Measurements from ENCODE around the gene NFILZ.
"Not testable (repeated sequence)": the region's sequence is repeated elsewhere in the genome, so short reads cannot be mapped to it uniquely, and the experiment has no call there.

The NFILZ gene

GRCh38 chr19:8616861-8617260, 13.6 kb upstream of the NFILZ start:
- no peaks in the 10 kb centered on the region for H3K79me2 ChIP-seq (ENCODE audit: control insufficient read depth, low read length)
- no peak overlapping the region for H3K4me2 ChIP-seq (ENCODE audit: low read length)
- no peaks in the 10 kb centered on the region for H3K9me3 ChIP-seq (ENCODE audit: control insufficient read depth, insufficient read depth, low read length)
- no peak overlapping the region for H3K4me3 ChIP-seq (ENCODE audit: low read length)
- no peaks in the 10 kb centered on the region for H3K36me3 ChIP-seq (ENCODE audit: control insufficient read depth, low read length)
- no peak overlapping the region for H3K27ac ChIP-seq (ENCODE audit: low read depth, low read length)
- H3F3A ChIP-seq (ENCODE audit: control insufficient read depth, insufficient read depth), result no peaks in the 10 kb centered on the region
- no peaks in the 10 kb centered on the region for H3K27me3 ChIP-seq (ENCODE audit: control insufficient read depth, low read length)
- no peaks in the 10 kb centered on the region for H3K9me2 ChIP-seq (replicated peaks; ENCODE audit: control insufficient read depth, low read length)
- H4K20me1 ChIP-seq (ENCODE audit: control insufficient read depth, insufficient read depth, low read depth, low read length), result no peaks in the 10 kb centered on the region
- TF ChIP-seq EZH2phosphoT487 (IDR thresholded peaks at IDR 0.05; ENCODE audit: borderline replicate concordance, low read length) (no peak), CTCF (IDR thresholded peaks at IDR 0.05; ENCODE audit: low read depth, low read length, poor library complexity, severe bottlenecking) (no peak)
- H3K4me1 ChIP-seq (ENCODE audit: control insufficient read depth, low read length), result no peaks in the 10 kb centered on the region

GRCh38 chr19:8617325-8617724, 13.1 kb upstream of the NFILZ start:
- not testable (repeated sequence) for H3K4me3 ChIP-seq (ENCODE audit: low read length); H3K27ac ChIP-seq (ENCODE audit: low read depth, low read length); H4K20me1 ChIP-seq (ENCODE audit: control insufficient read depth, insufficient read depth, low read depth, low read length); H3F3A ChIP-seq (ENCODE audit: control insufficient read depth, insufficient read depth); H3K9me3 ChIP-seq (ENCODE audit: control insufficient read depth, insufficient read depth, low read length); H3K36me3 ChIP-seq (ENCODE audit: control insufficient read depth, low read length); H3K27me3 ChIP-seq (ENCODE audit: control insufficient read depth, low read length); H3K9me2 ChIP-seq (replicated peaks; ENCODE audit: control insufficient read depth, low read length); H3K79me2 ChIP-seq (ENCODE audit: control insufficient read depth, low read length); H3K4me1 ChIP-seq (ENCODE audit: control insufficient read depth, low read length); H3K4me2 ChIP-seq (ENCODE audit: low read length)

GRCh38 chr19:8617984-8618383, 12.4 kb upstream of the NFILZ start:
- no peaks in the 10 kb centered on the region for H3K27me3 ChIP-seq (ENCODE audit: control insufficient read depth, low read length)
- no peaks in the 10 kb centered on the region for H3K36me3 ChIP-seq (ENCODE audit: control insufficient read depth, low read length)
- no peaks in the 10 kb centered on the region for H3K4me1 ChIP-seq (ENCODE audit: control insufficient read depth, low read length)
- H4K20me1 ChIP-seq (ENCODE audit: control insufficient read depth, insufficient read depth, low read depth, low read length), result no peaks in the 10 kb centered on the region
- no peaks in the 10 kb centered on the region for H3F3A ChIP-seq (ENCODE audit: control insufficient read depth, insufficient read depth)
- H3K9me2 ChIP-seq (replicated peaks; ENCODE audit: control insufficient read depth, low read length), result no peaks in the 10 kb centered on the region
- no peak overlapping the region for H3K4me2 ChIP-seq (ENCODE audit: low read length)
- TF ChIP-seq EZH2phosphoT487 (IDR thresholded peaks at IDR 0.05; ENCODE audit: borderline replicate concordance, low read length), result no peak
- TF ChIP-seq CTCF (IDR thresholded peaks at IDR 0.05; ENCODE audit: low read depth, low read length, poor library complexity, severe bottlenecking), result no peak
- no peak overlapping the region for H3K4me3 ChIP-seq (ENCODE audit: low read length)
- no peak overlapping the region for H3K27ac ChIP-seq (ENCODE audit: low read depth, low read length)
- no peaks in the 10 kb centered on the region for H3K9me3 ChIP-seq (ENCODE audit: control insufficient read depth, insufficient read depth, low read length)
- H3K79me2 ChIP-seq (ENCODE audit: control insufficient read depth, low read length), result no peaks in the 10 kb centered on the region

- no peak for TF ChIP-seq EZH2phosphoT487 (IDR thresholded peaks at IDR 0.05; ENCODE audit: borderline replicate concordance, low read length)
- no peak for TF ChIP-seq CTCF (IDR thresholded peaks at IDR 0.05; ENCODE audit: low read depth, low read length, poor library complexity, severe bottlenecking)
- no peaks in the 10 kb centered on the region for H3F3A ChIP-seq (ENCODE audit: control insufficient read depth, insufficient read depth)
Measured at GRCh38 chr19:8618751-8619150, 11.7 kb upstream of the NFILZ start.

More at GRCh38 chr19:8618751-8619150, 11.7 kb upstream of the NFILZ start:
- no peak overlapping the region for H3K27ac ChIP-seq (ENCODE audit: low read depth, low read length)
- no peak overlapping the region for H3K4me3 ChIP-seq (ENCODE audit: low read length)
- H3K4me1 ChIP-seq (ENCODE audit: control insufficient read depth, low read length), result no peaks in the 10 kb centered on the region
- no peaks in the 10 kb centered on the region for H3K27me3 ChIP-seq (ENCODE audit: control insufficient read depth, low read length)
- no peaks in the 10 kb centered on the region for H4K20me1 ChIP-seq (ENCODE audit: control insufficient read depth, insufficient read depth, low read depth, low read length)
- no peak overlapping the region for H3K4me2 ChIP-seq (ENCODE audit: low read length)
- H3K9me3 ChIP-seq (ENCODE audit: control insufficient read depth, insufficient read depth, low read length), result no peaks in the 10 kb centered on the region
- H3K36me3 ChIP-seq (ENCODE audit: control insufficient read depth, low read length), result no peaks in the 10 kb centered on the region
- H3K79me2 ChIP-seq (ENCODE audit: control insufficient read depth, low read length), result no peaks in the 10 kb centered on the region
- no peaks in the 10 kb centered on the region for H3K9me2 ChIP-seq (replicated peaks; ENCODE audit: control insufficient read depth, low read length)
